ENCODE data around the gene CTSZ. TPM values are rescaled to one million over a fixed set of nuclear protein-coding genes. Genes with fewer than 3 reads are reported as not detected.
"Not testable (repeated sequence)": the region's sequence is repeated elsewhere in the genome, so short reads cannot be mapped to it uniquely, and the experiment has no call there.

CTSZ gene
- total RNA-seq, 1 donor from 2014 or later = 131 TPM

- peak overlapping the region; percentile 88 for H3K4me3 ChIP-seq
- no peaks in the 10 kb centered on the region for H3K27me3 ChIP-seq (ENCODE audit: low read depth)
- intact Hi-C loops (cut with micrococcal nuclease) = no loop called here
- peak; percentile 93 for DNase-seq
- peaks cover 4% of the 10 kb centered on the region for H3K36me3 ChIP-seq
- H3K27ac ChIP-seq (replicated peaks) = peak overlapping the region; percentile 88
- peaks cover 46% of the 10 kb centered on the region for H3K4me1 ChIP-seq
- H3K9me3 ChIP-seq (replicated peaks) = no peaks in the 10 kb centered on the region
- TF ChIP-seq, protein P1, sequence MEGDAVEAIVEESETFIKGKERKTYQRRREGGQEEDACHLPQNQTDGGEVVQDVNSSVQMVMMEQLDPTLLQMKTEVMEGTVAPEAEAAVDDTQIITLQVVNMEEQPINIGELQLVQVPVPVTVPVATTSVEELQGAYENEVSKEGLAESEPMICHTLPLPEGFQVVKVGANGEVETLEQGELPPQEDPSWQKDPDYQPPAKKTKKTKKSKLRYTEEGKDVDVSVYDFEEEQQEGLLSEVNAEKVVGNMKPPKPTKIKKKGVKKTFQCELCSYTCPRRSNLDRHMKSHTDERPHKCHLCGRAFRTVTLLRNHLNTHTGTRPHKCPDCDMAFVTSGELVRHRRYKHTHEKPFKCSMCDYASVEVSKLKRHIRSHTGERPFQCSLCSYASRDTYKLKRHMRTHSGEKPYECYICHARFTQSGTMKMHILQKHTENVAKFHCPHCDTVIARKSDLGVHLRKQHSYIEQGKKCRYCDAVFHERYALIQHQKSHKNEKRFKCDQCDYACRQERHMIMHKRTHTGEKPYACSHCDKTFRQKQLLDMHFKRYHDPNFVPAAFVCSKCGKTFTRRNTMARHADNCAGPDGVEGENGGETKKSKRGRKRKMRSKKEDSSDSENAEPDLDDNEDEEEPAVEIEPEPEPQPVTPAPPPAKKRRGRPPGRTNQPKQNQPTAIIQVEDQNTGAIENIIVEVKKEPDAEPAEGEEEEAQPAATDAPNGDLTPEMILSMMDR (IDR thresholded peaks at IDR 0.05; ENCODE audit: borderline replicate concordance) = peak; percentile 48
Observed at GRCh38 chr20:59042796-59043631, 36.0 kb upstream of the CTSZ start.

DNA sequence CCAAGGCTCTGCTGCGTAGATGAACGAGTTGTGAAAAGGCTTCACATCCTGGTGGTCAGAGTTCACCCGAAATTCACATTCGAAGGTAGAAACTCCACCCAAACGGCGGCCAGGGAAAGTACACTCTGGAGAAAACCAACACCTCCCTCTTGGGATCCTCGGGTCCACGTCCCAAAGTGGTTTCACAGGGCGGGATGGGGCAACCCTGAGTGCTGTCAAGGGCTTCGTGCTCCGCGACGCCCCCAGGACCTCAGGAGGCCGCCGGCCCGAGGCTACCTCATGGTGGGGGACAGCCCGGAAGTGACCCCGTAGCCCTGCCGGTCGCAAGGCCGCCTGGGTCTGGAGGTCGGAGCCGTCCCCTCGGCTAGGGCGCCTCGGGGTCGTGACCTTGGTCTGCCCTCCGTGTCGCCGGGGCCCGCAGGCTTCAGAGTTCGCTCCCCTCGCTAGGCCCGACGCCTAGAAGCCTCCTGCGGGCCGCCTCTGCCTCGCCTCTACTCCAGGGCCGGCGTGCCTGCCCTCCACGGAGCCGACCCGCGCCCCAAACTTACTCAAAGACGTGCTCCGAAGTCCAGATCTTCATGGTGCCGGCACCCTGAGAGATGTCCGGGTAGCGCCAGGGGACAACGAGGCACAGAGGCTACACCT is 35.2 kb upstream of the CTSZ start, which contains the start of gene PRELID3B:
Gene PRELID3B, minus strand, starts transcription at position 636 of the 645 bp plus-strand sequence. Its CDS starts 56 bp downstream, at position 580.
- Histone ChIP-seq H3K27me3 (ENCODE audit: low read depth) (no peaks in the 10 kb centered on the region), H3K27ac (replicated peaks) (peak within 1 kb of the TSS; percentile 88), H3K4me3 (peak within 1 kb of the TSS; percentile 88), H3K36me3 (peaks cover 11% of the 10 kb centered on the region), H3K9me3 (replicated peaks) (no peaks in the 10 kb centered on the region), H3K4me1 (peaks cover 46% of the 10 kb centered on the region)
- DNase-seq = peak; percentile 36
- intact Hi-C loops (cut with micrococcal nuclease) = no loop called here
- TF ChIP-seq, protein P1 (IDR thresholded peaks at IDR 0.05; ENCODE audit: borderline replicate concordance) = no peak

- intact Hi-C loops (cut with micrococcal nuclease) = not testable (repeated sequence)
Observed at GRCh38 chr20:59041487-59041886, 34.4 kb upstream of the CTSZ start.

DNA sequence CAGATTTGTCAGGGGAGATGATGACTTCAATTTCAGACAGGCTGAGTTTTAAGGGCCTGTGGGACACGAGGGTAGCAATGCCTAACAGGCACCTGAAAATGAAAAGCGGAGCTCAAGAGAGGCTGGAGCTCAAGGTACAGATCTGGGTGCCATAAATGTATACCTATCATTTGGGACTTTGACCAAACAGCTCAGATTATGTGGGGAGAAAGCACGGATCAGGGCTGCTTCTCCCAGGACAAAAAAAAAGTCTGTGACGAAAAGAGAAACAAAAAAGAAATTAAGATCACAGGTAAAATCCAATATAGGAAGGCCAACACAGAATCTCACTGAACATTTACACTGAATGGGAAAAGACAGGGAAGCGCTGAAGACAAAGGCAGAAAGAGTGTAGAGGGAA is 33.6 kb upstream of the CTSZ start:
- Histone ChIP-seq H3K4me1 (peaks cover 46% of the 10 kb centered on the region), H3K9me3 (replicated peaks) (no peaks in the 10 kb centered on the region), H3K4me3 (no peak overlapping the region), H3K36me3 (peaks cover 27% of the 10 kb centered on the region), H3K27ac (replicated peaks) (no peak overlapping the region), H3K27me3 (ENCODE audit: low read depth) (no peaks in the 10 kb centered on the region)
- DNase-seq = no peak
- intact Hi-C loops (cut with micrococcal nuclease) = no loop called here
- TF ChIP-seq, protein P1 (IDR thresholded peaks at IDR 0.05; ENCODE audit: borderline replicate concordance) = no peak

More at GRCh38 chr20:59041487-59041886, 34.4 kb upstream of the CTSZ start:
- peak overlapping the region; percentile 88 for H3K27ac ChIP-seq (replicated peaks)
- peaks cover 19% of the 10 kb centered on the region for H3K36me3 ChIP-seq
- H3K4me1 ChIP-seq = peaks cover 46% of the 10 kb centered on the region
- H3K4me3 ChIP-seq = peak overlapping the region; percentile 88
- H3K27me3 ChIP-seq (ENCODE audit: low read depth); H3K9me3 ChIP-seq (replicated peaks); DNase-seq: not testable (repeated sequence)

DNA sequence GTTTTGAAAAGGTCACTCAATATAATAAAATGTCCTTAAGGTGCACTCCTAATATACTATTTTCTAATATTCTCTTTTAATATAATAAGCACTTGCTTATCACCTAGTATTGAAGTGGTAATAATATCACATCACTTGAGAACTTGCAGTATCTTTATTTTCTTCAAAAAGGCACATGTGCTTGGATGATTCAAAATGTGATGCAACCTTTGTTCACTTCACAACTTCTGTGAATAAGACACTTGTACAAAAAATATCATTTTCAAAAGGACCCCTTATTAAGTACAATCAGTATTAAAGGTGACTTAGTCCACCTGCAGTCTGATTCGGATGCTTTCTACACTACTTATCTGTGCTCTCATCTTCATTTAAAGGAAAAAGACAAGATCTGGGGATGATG is 32.2 kb upstream of the CTSZ start:
- intact Hi-C loops (cut with micrococcal nuclease) = loop anchor here (10.0 kb wide), 1 partner anchor 164 kb away; no protein-coding TSS in a partner anchor
- no peak overlapping the region for H3K27ac ChIP-seq (replicated peaks)
- H3K4me1 ChIP-seq = peaks cover 46% of the 10 kb centered on the region
- no peak overlapping the region for H3K4me3 ChIP-seq
- peaks cover 41% of the 10 kb centered on the region for H3K36me3 ChIP-seq
- no peaks in the 10 kb centered on the region for H3K9me3 ChIP-seq (replicated peaks)
- DNase-seq = no peak
- H3K27me3 ChIP-seq (ENCODE audit: low read depth) = no peaks in the 10 kb centered on the region
- TF ChIP-seq, protein P1 (IDR thresholded peaks at IDR 0.05; ENCODE audit: borderline replicate concordance) = no peak

All from left ventricle myocardium inferior (tissue), 1 donor.